Astrocyte (in vitro differentiated cells and primary cell): ENCODE data around the gene ALDH2. TPM values are rescaled to one million over a fixed set of nuclear protein-coding genes. Genes with fewer than 3 reads are reported as not detected.
"Not testable (repeated sequence)": the region's sequence is repeated elsewhere in the genome, so short reads cannot be mapped to it uniquely, and the experiment has no call there.

Source experiments
- DNase-seq: peaks from one replicate; pipeline ENCODE4 v3.0.0-alpha.2; 2010; ENCODE audit warnings: low read depth
- FAIRE-seq: peaks from 2 replicates; lab custom pipeline; 2011; peaks lifted over from hg19 to GRCh38; lab: Jason Lieb, UNC
- H2AFZ ChIP-seq: 2 replicates; pipeline ENCODE4 v1.6.0; 2012; ENCODE audit warnings: low read depth, low read length, inconsistent platforms
- H3K27ac ChIP-seq: 2 replicates; pipeline ENCODE4 v1.5.1; 2011; ENCODE audit warnings: low read depth, low read length, inconsistent platforms
- H3K27me3 ChIP-seq: 2 replicates; pipeline ENCODE4 v1.6.0; 2011; ENCODE audit warnings: low read length, inconsistent platforms; ENCODE audit not compliant: insufficient read depth
- H3K36me3 ChIP-seq: 2 replicates; pipeline ENCODE4 v1.5.1; 2011; ENCODE audit warnings: low read length, inconsistent platforms; ENCODE audit not compliant: insufficient read depth
- H3K4me1 ChIP-seq: 2 replicates; pipeline ENCODE4 v1.5.1; 2011; ENCODE audit warnings: low read length, inconsistent platforms; ENCODE audit not compliant: insufficient read depth
- H3K4me2 ChIP-seq: 2 replicates; pipeline ENCODE4 v1.6.0; 2012; ENCODE audit warnings: low read length, inconsistent platforms
- H3K4me3 ChIP-seq: 2 replicates; pipeline ENCODE4 v1.5.1; 2011; ENCODE audit warnings: low read depth, mild to moderate bottlenecking, low read length, inconsistent platforms; ENCODE audit not compliant: insufficient read depth
- H3K79me2 ChIP-seq: 2 replicates; pipeline ENCODE4 v1.6.0; 2012; ENCODE audit warnings: mild to moderate bottlenecking, low read length, inconsistent platforms; ENCODE audit not compliant: insufficient read depth
- H3K9ac ChIP-seq: 2 replicates; pipeline ENCODE4 v1.6.0; 2012; ENCODE audit warnings: mild to moderate bottlenecking, low read length, inconsistent platforms
- H3K9me3 ChIP-seq: 2 replicates; pipeline ENCODE4 v1.5.1; 2012; ENCODE audit warnings: low read depth, mild to moderate bottlenecking, low read length, inconsistent platforms; ENCODE audit not compliant: insufficient read depth
- H4K20me1 ChIP-seq: 2 replicates; pipeline ENCODE4 v1.6.0; 2012; ENCODE audit warnings: low read length, inconsistent platforms; ENCODE audit not compliant: insufficient read depth
- H3K27ac Mint-ChIP-seq: one replicate; pipeline ENCODE4 v1.8.0; 2021; ENCODE audit warnings: mild to moderate bottlenecking, mixed read lengths; ENCODE audit not compliant: unreplicated experiment
- H3K27me3 Mint-ChIP-seq: one replicate; pipeline ENCODE4 v1.8.0; 2021; ENCODE audit warnings: low read depth, mixed read lengths; ENCODE audit not compliant: unreplicated experiment
- H3K36me3 Mint-ChIP-seq: one replicate; pipeline ENCODE4 v1.8.0; 2021; ENCODE audit warnings: low read depth, mixed read lengths; ENCODE audit not compliant: unreplicated experiment
- H3K4me1 Mint-ChIP-seq: one replicate; pipeline ENCODE4 v1.8.0; 2021; ENCODE audit warnings: low read depth, mixed read lengths; ENCODE audit not compliant: unreplicated experiment
- H3K4me3 Mint-ChIP-seq: one replicate; pipeline ENCODE4 v1.8.0; 2021; ENCODE audit warnings: mild to moderate bottlenecking, moderate library complexity, mixed read lengths; ENCODE audit not compliant: unreplicated experiment
- H3K9me3 Mint-ChIP-seq: one replicate; pipeline ENCODE4 v1.8.0; 2021; ENCODE audit warnings: mild to moderate bottlenecking, mixed read lengths; ENCODE audit not compliant: unreplicated experiment
- EZH2 ChIP-seq: IDR thresholded peaks from 2 replicates; pipeline ENCODE4 v1.6.1; 2012; ENCODE audit warnings: mild to moderate bottlenecking, low read length, inconsistent platforms; ENCODE audit not compliant: insufficient read depth
- total RNA-seq: library from RNA; stranded (reverse); gene quantifications from 2 replicates; pipeline ENCODE4 v1.2.1, GENCODE V29; 2021
- TF ChIP-seq, protein P1 (sequence below): IDR thresholded peaks from 2 replicates; pipeline ENCODE4 v1.5.1; 2011; ENCODE audit warnings: low read depth, mild to moderate bottlenecking, inconsistent platforms, low read length, moderate library complexity; ENCODE audit not compliant: insufficient read depth

ALDH2 gene
- total RNA-seq, 1 donor from 2014 or later = 82.0 TPM

DNA sequence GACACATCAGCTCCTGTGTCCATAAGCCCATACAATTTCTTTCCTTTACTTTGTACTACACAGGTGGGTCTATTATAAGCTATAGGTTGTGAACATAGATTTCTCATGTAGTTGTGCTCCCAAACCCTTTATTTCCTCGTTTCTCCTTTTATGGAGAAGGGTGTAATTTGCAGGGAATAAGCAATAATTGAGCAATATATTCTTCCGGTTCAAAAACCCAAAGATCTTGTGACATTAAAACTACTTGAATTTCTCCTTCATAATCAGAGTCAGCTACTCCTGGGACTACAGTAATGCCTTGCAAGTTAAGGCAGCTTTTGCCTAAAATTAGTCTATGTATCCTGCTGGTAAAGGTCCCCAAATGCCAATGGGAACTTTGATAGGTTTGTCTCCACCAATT is 56.2 kb downstream of the ALDH2 start:
- Histone ChIP-seq H3K4me3 (no peak overlapping the region), H3K79me2 (no peaks in the 10 kb centered on the region), H3K36me3 (no peaks in the 10 kb centered on the region), H3K4me2 (no peak overlapping the region), H4K20me1 (no peaks in the 10 kb centered on the region), H3K4me1 (no peaks in the 10 kb centered on the region), H2AFZ (no peak overlapping the region), H3K27ac (no peak overlapping the region), H3K9ac (no peak overlapping the region), H3K27me3 (peaks cover 23% of the 10 kb centered on the region), H3K9me3 (no peaks in the 10 kb centered on the region)
- Mint-ChIP-seq H3K4me1 (peaks cover 12% of the 10 kb centered on the region), H3K27ac (no peak overlapping the region), H3K36me3 (no peaks in the 10 kb centered on the region), H3K4me3 (no peak overlapping the region), H3K9me3 (peaks cover 4% of the 10 kb centered on the region), H3K27me3 (peaks cover 10% of the 10 kb centered on the region)
- FAIRE-seq = no peak
- DNase-seq = no peak
- TF ChIP-seq, protein P1, sequence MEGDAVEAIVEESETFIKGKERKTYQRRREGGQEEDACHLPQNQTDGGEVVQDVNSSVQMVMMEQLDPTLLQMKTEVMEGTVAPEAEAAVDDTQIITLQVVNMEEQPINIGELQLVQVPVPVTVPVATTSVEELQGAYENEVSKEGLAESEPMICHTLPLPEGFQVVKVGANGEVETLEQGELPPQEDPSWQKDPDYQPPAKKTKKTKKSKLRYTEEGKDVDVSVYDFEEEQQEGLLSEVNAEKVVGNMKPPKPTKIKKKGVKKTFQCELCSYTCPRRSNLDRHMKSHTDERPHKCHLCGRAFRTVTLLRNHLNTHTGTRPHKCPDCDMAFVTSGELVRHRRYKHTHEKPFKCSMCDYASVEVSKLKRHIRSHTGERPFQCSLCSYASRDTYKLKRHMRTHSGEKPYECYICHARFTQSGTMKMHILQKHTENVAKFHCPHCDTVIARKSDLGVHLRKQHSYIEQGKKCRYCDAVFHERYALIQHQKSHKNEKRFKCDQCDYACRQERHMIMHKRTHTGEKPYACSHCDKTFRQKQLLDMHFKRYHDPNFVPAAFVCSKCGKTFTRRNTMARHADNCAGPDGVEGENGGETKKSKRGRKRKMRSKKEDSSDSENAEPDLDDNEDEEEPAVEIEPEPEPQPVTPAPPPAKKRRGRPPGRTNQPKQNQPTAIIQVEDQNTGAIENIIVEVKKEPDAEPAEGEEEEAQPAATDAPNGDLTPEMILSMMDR = no peak
- TF ChIP-seq EZH2 = no peak

DNA sequence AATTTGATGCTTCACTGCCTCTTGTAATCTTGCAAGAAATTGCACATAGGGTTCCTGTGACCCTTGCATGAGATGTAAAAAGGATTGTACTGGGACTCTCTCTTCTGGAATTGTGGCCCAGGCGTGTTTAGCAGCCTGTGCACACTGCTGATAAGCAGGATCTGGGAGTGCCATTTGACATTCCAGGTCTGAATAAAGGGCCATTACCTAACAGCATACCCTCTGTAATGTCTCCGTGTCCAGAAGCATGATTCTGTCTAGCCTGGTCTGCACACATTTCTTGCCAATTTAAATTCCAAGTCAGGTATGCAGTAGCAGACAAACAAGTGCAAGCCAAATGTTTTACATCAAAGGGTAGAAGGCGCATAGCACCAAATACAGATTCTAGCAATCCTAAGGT is 57.2 kb downstream of the ALDH2 start:
- H3K36me3 ChIP-seq = no peaks in the 10 kb centered on the region
- no peaks in the 10 kb centered on the region for H3K79me2 ChIP-seq
- H3K27ac ChIP-seq = no peak overlapping the region
- no peaks in the 10 kb centered on the region for H3K4me1 ChIP-seq
- no peak overlapping the region for H3K9ac ChIP-seq
- Mint-ChIP-seq H3K36me3 (no peaks in the 10 kb centered on the region), H3K27ac (no peak overlapping the region), H3K4me3 (no peak overlapping the region), H3K27me3 (peaks cover 8% of the 10 kb centered on the region), H3K9me3 (peaks cover 4% of the 10 kb centered on the region), H3K4me1 (peaks cover 12% of the 10 kb centered on the region)
- no peaks in the 10 kb centered on the region for H3K9me3 ChIP-seq
- no peak overlapping the region for H3K4me3 ChIP-seq
- no peak for DNase-seq
- H3K4me2 ChIP-seq = no peak overlapping the region
- TF ChIP-seq EZH2 = no peak
- TF ChIP-seq, protein P1 = no peak
- no peaks in the 10 kb centered on the region for H4K20me1 ChIP-seq
- H3K27me3 ChIP-seq = peaks cover 23% of the 10 kb centered on the region
- FAIRE-seq = no peak
- no peak overlapping the region for H2AFZ ChIP-seq

DNA sequence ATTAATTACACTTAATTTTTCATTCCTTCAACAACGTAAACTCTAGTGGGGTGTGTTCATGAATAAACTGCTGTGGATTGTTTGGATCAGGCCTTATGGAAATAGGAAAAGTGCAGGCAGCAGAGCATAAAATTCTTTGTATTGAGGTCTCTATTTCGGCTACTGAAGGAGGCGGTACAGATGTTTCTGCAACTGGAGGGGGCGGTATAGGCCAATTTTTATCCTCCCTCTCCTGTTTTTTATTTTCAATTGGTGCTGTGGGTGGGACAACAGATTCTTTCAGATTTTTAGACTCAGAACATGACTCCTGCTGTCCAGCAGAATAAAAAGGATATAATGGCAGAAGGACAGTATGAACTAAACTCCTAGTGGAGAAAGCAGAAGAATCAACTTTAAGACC is 57.6 kb downstream of the ALDH2 start:
- not testable (repeated sequence) for H3K9me3 ChIP-seq, H3K4me2 ChIP-seq, H4K20me1 ChIP-seq, H3K36me3 Mint-ChIP-seq, H3K9ac ChIP-seq, H3K36me3 ChIP-seq, H3K27me3 Mint-ChIP-seq, H3K27ac Mint-ChIP-seq, DNase-seq, FAIRE-seq, H2AFZ ChIP-seq, H3K27ac ChIP-seq, H3K79me2 ChIP-seq, H3K4me3 ChIP-seq, H3K4me3 Mint-ChIP-seq, H3K9me3 Mint-ChIP-seq, H3K4me1 ChIP-seq
- H3K27me3 ChIP-seq = peaks cover 23% of the 10 kb centered on the region
- H3K4me1 Mint-ChIP-seq = peaks cover 12% of the 10 kb centered on the region
- TF ChIP-seq, protein P1 = peak; percentile 6
